HG03139 (cell line): ENCODE measurements around the gene MCF2L2.
"Not testable (repeated sequence)": the region's sequence is repeated elsewhere in the genome, so short reads cannot be mapped to it uniquely, and the experiment has no call there.

ENCODE experiments used
- ATAC-seq: cut with Tn5 transposase; IDR thresholded peaks from one replicate; pipeline ENCODE4 v1.9.1; 2021; ENCODE audit not compliant: unreplicated experiment

Gene MCF2L2

DNA sequence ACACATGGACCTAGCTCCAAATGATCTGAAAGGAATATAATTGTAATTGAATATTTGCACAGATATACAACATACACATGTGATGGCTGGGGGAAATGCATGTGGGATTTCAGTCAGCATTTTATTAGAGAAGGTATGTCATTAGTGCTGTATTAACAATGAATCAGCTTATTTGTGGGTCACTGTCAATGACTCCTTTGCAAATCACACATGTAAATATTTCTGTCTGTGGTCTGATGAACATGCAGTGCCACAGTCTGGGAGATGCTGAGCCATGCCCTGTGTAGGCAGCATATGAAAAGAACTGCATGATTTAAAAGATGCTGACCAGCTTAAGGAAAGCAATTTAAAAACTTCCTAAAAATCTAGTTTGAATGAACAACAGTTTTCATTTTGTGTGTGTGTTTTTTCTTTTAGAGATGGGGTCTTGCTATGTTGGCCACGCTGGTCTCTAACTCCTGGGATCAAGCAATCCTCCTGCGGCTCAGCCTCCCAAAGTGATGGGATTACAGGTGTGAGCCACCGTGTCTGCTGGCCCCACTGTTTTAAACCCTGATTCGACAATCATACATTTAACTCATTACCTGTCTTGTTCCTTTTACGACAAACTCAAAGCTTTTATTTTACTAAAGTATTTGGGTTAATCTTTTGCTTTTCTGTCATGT, 176.2 kb downstream of the MCF2L2 start:
- ATAC-seq = no peak

DNA sequence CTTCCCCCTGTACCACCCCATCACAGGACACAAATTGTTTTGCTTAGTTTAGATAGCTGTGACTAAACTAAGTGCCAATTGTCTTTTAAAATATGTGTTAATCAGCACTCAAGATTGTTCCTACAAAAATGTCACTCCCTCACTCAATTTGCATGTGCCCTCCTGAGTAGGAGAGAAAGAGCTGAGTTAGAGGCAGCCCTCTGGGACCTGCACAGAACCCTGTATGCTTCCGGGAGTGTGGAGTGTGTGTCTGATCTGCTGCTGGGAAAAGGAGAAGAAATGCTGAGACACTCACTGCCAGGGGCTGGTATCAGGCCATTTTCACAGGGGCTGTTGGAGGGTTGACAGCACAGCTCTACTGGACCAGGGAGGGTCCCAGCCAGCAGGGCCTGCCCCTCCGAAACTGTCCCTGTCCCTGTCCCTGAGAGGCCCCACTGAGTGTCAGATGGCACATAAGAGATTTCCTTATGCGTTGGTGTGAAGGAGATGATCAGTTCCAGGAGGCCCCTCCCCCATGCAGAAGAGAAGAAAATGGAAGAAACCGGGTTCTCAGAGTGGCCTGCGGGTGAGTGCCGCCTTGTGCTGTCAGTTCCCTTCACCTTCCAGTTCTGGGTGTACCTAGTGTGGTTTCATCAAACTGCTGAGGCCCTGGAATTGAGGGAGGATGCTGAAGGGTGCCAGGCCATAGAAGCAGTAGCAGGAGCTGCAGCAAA, 179.3 kb downstream of the MCF2L2 start:
- ATAC-seq = no peak

GRCh38 chr3:183247011-183247589, 181.3 kb downstream of the MCF2L2 start:
- ATAC-seq = no peak

- no peak for ATAC-seq
Measured at GRCh38 chr3:183244981-183245476, 183.4 kb downstream of the MCF2L2 start.

GRCh38 chr3:183244219-183244618, 184.2 kb downstream of the MCF2L2 start:
- ATAC-seq = no peak

GRCh38 chr3:183242431-183242830, 186.0 kb downstream of the MCF2L2 start:
- no peak for ATAC-seq

DNA sequence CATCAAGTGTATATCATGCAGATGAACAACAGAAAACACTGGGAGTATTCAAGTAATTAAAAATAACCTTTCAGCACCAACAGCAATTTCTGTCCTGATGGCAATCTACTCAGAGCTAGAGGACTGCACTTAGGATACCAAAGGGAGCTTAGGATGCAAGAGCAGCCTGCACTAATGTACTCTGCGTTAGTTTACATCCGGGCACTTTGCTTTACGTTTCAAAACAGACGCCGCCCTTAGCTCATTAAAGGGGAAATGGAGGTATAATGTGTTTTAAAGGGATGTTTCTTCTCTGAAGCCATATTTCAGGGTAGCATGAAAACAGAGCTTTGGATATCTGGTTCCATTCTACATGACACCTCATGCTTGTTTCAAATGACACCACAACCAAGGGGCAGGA, 189.4 kb downstream of the MCF2L2 start:
- ATAC-seq = no peak

- ATAC-seq = no peak
Measured at GRCh38 chr3:183233966-183234365, 194.5 kb downstream of the MCF2L2 start.

DNA sequence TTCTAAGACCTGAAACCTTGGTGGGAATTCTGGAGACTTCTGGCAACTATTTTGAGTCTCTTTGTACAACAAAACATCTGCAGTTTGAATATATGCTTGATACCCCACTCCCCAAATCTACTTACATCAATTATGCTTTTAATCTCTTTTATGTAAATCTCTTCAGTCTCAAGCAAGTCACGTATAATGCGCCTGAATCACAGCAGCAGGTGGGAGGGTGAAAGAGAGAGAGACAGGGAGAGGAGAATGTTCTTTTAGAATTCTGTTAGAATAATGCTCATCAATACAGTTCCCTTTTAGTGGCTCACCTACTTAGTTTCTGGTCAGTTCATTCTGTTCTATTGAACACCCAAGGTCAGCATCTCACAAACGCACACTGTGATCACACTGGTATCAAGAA, 197.6 kb downstream of the MCF2L2 start:
- no peak for ATAC-seq

- ATAC-seq = not testable (repeated sequence)
Measured at GRCh38 chr3:183230251-183230650, 198.2 kb downstream of the MCF2L2 start.

GRCh38 chr3:183229178-183229577, 199.2 kb downstream of the MCF2L2 start:
- ATAC-seq = no peak

DNA sequence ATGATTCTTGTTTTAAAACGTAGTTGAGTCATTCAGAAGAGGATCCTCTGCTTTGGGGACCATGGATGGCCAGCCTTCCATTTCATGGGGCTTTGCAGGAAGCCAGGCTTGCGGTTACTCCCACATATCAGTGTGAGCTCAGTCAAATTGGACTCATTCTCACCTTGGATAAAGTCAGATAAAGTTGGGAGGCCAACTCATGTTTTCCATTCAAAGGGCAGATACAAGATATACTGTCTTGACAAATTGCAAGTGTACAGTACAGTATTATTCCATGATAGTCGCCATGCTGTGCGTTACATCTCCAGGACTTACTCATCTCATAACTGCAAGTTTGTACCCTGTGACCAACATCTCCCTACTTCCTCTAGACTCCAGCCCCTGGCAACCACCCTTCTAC, 200.8 kb downstream of the MCF2L2 start:
- no peak for ATAC-seq

DNA sequence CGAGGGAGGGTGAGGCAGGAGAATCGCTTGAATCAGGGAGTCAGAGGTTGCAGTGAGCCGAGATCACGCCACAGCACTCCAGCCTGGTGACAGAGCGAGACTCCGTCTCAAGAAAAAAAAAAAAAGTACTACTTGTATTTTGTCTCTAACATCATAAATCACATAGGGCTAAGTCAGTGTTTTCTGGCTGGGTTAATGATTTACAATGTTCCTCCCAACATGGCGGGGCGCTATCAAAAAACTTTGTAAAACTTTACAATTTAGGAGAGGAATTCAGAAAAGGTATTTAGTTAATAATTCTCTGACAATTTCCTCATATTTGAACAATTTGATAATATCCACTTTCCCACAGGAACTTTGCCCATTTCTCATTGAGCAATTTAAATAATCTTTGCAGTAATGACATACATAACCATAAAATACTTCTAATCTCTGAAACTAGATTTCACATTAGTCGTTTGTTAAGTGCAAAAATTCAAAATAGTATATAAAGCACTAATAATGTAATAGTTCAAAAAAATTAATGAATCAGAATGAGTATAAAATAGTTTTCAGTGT, 202.0 kb downstream of the MCF2L2 start:
- ATAC-seq = no peak

DNA sequence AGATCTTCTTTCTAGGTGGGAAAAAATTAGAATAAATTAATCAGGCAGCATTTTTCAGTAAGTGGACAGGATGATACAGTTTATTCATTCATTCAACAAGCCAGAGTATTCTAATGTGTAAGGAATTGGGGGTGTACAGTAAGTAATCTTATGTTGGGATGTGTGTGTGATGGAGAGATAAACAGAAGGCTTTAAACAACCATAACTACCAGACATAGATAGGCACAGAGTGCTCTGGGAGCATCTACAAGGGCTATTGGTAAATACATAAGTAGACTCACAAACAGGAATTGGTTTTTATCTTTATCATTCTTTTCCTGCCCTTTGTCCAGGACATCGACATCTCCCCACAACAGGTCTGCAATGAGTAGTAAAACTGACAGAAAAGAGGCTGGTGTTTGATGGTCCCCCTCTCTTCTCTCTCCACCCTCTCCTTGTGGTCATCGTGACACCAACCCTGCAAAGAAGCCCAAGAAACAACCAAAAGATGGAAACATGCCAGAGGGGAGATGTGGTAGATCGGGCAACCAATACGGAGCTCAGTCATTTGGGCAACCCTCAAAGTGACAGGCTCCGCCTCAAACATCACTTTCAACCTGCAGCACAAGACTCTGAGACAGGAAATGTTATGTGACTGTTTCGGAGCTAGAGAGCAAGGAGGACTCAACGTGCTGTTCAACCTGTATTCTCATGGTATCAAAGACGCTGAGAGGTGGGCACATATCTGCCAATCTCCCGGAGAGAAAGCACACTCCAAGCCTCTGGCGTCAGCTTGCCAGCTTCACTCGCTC, 204.0 kb downstream of the MCF2L2 start:
- no peak for ATAC-seq

GRCh38 chr3:183222631-183223235, 205.7 kb downstream of the MCF2L2 start:
- ATAC-seq = no peak

- no peak for ATAC-seq
Measured at GRCh38 chr3:183220828-183221227, 207.6 kb downstream of the MCF2L2 start.

DNA sequence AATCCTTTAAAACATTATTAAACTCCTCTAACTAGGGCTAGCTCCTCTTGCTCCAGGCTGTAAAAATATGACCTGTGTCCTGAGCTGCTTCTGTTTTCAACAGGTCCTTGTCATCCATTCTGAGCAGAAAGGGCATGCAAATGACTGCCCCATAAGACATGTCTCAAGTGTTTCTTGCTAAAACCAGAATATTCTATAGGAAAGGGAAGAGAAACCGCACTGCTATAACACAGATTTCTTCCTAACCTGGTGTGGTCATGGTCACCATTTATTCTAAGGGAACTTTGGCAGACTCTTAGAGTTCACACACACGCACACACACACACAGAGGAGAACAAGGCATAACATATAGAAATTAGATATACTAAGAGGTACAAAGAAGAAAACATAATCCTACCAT, 209.6 kb downstream of the MCF2L2 start:
- ATAC-seq = no peak

DNA sequence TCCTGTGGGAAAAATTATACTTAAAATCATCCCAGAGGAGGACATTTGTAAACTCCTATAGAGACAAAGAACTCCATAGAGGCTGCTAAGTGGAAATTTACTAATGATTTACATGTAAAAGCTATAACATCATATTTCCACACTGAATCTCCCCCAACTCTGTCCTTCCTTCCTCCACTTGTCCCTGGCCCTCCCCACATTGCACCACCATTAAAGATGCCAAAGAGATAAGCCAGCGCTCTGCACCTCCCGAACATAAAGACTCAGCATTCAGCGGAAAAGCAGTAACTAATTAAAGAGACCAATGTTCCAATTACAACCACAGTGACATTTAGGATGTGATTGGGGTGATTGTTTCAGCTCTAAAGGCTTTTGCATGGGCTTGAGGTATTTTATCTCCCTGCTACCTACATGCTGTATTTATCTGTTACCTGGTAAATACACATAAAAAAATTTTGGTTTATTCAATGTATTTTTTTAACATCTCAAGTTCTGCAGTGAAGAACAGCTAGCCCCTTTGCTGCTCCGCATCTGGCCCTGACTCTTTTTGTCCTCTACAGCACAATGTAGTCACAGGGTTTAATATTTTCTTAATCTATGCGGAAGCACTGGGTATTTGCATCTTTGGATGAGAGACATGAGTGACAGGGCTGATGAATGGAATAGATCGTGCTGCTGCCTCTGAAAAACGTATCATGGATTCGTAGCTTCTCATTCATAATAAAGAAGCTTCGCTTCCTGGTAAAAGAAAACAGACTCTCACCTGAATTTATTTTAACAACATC, 210.7 kb downstream of the MCF2L2 start:
- no peak for ATAC-seq

DNA sequence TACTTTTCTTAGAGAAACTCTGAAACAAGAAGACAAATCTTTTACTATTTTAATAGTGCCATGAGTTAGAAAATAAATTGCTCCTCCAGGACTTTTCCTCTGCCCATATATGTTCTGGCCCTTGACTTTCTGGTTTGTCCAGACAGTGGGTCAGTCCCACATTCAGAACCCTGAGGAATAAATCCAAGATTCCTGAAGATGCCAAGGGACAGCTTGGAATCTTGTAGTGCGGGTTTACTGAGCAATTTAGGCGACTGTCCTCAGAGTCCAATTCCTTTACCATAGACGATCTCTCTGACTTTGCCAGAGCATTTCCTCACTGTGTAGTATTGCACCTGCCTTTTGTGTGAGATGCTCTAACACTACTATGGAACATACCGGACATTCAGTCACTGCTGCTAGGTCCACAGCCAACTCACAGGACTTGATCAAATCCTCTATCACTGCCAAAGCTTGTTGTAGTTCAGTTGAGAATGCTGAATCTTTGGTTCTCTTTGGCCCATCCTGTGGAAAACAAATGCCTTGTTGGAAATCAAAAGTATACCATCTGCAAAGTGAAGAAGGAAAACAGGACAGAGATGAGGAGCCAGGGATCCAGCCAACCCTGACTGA, 212.7 kb downstream of the MCF2L2 start:
- no peak for ATAC-seq

- no peak for ATAC-seq
Measured at GRCh38 chr3:183214277-183214612, 214.2 kb downstream of the MCF2L2 start.
